ENCODE data around the gene CAVIN2. TPM values are rescaled to one million over a fixed set of nuclear protein-coding genes. Genes with fewer than 3 reads are reported as not detected.

The CAVIN2 gene
- total RNA-seq, 1 donor from 2014 or later, result 93.9 TPM

DNA sequence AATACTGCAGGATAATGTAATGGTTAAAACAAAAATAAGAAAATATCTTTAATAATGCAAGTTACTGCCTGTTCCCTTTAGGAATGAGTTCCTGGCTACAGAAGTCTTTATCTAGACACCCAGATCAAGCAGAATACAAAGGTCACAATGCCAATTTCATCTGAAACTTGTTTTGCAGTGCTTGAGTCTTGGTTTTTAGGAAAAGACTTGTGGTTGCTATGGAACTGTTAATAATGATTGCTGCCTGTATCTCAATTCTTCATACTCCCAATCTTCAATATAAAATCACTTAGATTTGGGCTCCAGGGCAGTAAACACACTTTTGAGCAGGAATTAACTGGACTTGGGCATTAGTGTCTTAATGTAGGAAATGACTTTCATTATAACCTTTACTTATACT lies 14.2 kb downstream of the CAVIN2 start:
- Histone ChIP-seq H3K27me3 (ENCODE audit: low read depth) (no peaks in the 10 kb centered on the region), H3K9me3 (replicated peaks) (no peaks in the 10 kb centered on the region), H3K36me3 (peaks cover 34% of the 10 kb centered on the region), H3K4me1 (peaks cover 62% of the 10 kb centered on the region), H3K4me3 (no peak overlapping the region), H3K27ac (replicated peaks) (peak overlapping the region; percentile 1)
- TF ChIP-seq, protein P1, sequence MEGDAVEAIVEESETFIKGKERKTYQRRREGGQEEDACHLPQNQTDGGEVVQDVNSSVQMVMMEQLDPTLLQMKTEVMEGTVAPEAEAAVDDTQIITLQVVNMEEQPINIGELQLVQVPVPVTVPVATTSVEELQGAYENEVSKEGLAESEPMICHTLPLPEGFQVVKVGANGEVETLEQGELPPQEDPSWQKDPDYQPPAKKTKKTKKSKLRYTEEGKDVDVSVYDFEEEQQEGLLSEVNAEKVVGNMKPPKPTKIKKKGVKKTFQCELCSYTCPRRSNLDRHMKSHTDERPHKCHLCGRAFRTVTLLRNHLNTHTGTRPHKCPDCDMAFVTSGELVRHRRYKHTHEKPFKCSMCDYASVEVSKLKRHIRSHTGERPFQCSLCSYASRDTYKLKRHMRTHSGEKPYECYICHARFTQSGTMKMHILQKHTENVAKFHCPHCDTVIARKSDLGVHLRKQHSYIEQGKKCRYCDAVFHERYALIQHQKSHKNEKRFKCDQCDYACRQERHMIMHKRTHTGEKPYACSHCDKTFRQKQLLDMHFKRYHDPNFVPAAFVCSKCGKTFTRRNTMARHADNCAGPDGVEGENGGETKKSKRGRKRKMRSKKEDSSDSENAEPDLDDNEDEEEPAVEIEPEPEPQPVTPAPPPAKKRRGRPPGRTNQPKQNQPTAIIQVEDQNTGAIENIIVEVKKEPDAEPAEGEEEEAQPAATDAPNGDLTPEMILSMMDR (IDR thresholded peaks at IDR 0.05; ENCODE audit: borderline replicate concordance), result no peak
- DNase-seq, result no peak
- intact Hi-C loops (cut with micrococcal nuclease), result no loop called here

DNA sequence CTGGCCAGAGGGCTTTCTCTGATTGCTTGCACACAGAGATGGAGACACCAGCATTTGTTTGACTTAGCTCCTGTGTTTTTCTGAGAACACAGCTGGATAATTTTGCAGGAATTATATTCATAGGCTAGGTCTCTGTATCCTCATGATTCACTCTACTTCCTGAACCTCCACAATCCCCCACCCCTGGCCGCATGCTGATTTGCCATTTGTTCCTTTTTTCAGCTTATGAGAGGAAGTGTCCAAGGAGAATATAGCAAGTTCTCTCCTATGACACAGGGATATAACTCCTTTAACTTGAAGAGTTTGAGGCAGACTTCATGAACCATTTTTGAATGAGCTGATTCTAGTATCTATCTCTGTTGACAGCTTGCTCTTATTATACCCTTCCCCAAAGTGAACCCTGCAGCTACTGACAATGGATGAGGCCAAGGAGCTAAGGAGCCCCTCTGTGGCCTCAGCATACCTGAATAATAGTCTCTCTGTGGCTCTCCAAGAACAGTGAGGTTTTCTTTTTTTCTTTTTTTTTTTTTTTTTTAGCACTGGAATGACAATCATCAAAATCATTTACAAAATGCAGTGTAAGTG lies 15.4 kb downstream of the CAVIN2 start:
- no peak overlapping the region for H3K27ac ChIP-seq (replicated peaks)
- H3K9me3 ChIP-seq (replicated peaks), result no peaks in the 10 kb centered on the region
- no peak overlapping the region for H3K4me3 ChIP-seq
- peaks cover 33% of the 10 kb centered on the region for H3K36me3 ChIP-seq
- H3K4me1 ChIP-seq, result peaks cover 51% of the 10 kb centered on the region
- no peak for DNase-seq
- intact Hi-C loops (cut with micrococcal nuclease), result no loop called here
- no peaks in the 10 kb centered on the region for H3K27me3 ChIP-seq (ENCODE audit: low read depth)
- TF ChIP-seq, protein P1 (IDR thresholded peaks at IDR 0.05; ENCODE audit: borderline replicate concordance), result no peak

DNA sequence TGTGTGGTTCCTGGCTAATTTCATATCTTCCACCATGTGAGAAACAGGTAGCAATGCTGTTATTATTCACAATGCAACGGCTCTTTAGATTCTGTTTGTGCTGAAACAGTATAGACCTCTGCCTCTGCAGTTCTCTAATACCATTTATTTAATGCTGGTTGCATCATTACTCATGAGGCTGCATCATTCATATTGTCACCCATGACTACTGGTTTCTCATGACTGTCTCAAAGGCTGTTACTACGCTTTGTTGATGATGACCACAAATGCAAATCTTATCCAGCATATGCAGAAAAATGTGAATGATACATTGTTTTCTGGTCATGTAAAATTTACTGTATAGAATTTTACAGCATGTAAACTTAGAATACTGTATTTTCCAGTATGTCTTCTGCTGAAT lies 22.5 kb downstream of the CAVIN2 start:
- intact Hi-C loops (cut with micrococcal nuclease), result no loop called here
- no peaks in the 10 kb centered on the region for H3K9me3 ChIP-seq (replicated peaks)
- H3K36me3 ChIP-seq, result no peaks in the 10 kb centered on the region
- DNase-seq, result no peak
- TF ChIP-seq, protein P1 (IDR thresholded peaks at IDR 0.05; ENCODE audit: borderline replicate concordance), result no peak
- no peak overlapping the region for H3K27ac ChIP-seq (replicated peaks)
- no peaks in the 10 kb centered on the region for H3K27me3 ChIP-seq (ENCODE audit: low read depth)
- H3K4me3 ChIP-seq, result no peak overlapping the region
- H3K4me1 ChIP-seq, result no peaks in the 10 kb centered on the region

DNA sequence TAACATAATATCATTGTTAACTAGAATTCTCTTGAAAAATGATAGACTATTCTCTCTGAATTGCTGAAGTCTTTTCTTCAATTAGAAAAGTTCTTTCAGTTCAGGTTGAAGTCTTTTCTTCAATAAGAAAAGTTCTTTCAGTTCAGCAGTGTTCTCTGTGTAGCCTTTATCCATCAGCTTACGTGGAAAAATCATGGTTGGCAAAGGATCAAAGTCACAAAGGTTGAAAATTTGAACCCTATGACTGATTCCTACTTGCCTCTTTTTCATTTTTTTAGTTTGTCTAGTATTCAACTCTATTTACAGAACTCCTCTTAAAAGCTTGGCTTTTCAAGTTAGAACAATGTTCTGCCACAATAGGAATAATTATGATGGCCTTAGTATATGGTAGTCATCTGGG lies 25.8 kb downstream of the CAVIN2 start:
- H3K27ac ChIP-seq (replicated peaks), result no peak overlapping the region
- H3K9me3 ChIP-seq (replicated peaks), result no peaks in the 10 kb centered on the region
- H3K4me3 ChIP-seq, result no peak overlapping the region
- H3K27me3 ChIP-seq (ENCODE audit: low read depth), result no peaks in the 10 kb centered on the region
- H3K36me3 ChIP-seq, result no peaks in the 10 kb centered on the region
- no peak for DNase-seq
- TF ChIP-seq, protein P1 (IDR thresholded peaks at IDR 0.05; ENCODE audit: borderline replicate concordance), result no peak
- intact Hi-C loops (cut with micrococcal nuclease), result no loop called here
- H3K4me1 ChIP-seq, result peaks cover 13% of the 10 kb centered on the region

DNA sequence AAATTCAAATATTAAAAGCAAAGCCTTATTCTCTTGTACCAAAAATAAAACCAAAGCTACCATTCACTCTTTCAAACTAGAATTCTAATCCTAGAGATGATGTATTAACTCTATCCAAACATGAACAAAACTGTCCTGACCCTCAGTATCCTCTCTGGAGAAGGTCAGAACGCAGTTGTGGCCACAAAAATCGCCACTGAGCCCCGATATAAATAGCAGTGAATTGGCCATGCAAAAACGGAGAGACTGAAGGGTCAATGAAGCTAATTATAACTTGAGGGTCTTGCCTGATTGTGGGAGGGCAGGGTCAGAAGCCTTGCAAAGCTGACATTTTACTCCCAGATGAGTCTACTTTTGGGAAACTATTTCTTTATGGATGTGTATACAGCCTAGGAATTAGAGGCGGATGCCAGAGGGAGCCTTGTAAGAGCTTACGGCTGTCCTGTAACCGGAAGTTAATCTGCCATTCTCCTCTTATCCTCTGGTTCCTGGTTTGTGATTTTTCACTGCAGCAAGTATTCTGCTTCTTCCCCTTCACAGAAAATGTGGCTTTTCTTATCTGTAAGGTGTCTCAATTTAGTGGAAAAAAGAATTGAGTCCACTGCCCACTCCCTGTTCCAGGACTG lies 28.1 kb downstream of the CAVIN2 start:
- TF ChIP-seq, protein P1 (IDR thresholded peaks at IDR 0.05; ENCODE audit: borderline replicate concordance), result no peak
- H3K4me3 ChIP-seq, result peak overlapping the region; percentile 40
- intact Hi-C loops (cut with micrococcal nuclease), result no loop called here
- H3K9me3 ChIP-seq (replicated peaks), result no peaks in the 10 kb centered on the region
- no peaks in the 10 kb centered on the region for H3K36me3 ChIP-seq
- no peak for DNase-seq
- no peaks in the 10 kb centered on the region for H3K27me3 ChIP-seq (ENCODE audit: low read depth)
- H3K4me1 ChIP-seq, result peaks cover 13% of the 10 kb centered on the region
- peak overlapping the region; percentile 37 for H3K27ac ChIP-seq (replicated peaks)

Data from left ventricle myocardium inferior (tissue), 1 donor.